ENCODE results near the gene SLC25A53.
A peak's percentile ranks its signal among the peaks of the same experiment; 100 is the strongest.
"Not testable (repeated sequence)": the region's sequence is repeated elsewhere in the genome, so short reads cannot be mapped to it uniquely, and the experiment has no call there.

SLC25A53 gene

DNA sequence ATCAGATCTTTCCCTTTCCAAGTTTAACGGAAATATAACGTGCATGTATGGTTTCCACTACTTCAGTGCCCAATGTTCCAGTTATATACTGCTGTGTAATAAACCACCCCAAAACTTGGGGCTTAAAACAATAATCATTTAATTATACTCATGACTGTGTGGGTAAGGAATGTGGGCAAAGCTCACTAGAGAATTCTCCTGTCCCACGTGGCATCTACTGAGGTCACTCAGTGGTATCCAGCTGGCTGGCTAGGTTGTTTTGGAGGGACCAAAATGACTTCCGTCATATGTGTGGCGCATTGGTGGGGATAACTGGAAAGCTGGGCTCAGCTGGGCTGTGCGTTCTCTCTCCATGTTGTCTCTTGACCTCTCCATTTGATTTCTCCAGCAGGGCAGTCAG, 26.0 kb downstream of the SLC25A53 start:
- DNase-seq = no peak

DNA sequence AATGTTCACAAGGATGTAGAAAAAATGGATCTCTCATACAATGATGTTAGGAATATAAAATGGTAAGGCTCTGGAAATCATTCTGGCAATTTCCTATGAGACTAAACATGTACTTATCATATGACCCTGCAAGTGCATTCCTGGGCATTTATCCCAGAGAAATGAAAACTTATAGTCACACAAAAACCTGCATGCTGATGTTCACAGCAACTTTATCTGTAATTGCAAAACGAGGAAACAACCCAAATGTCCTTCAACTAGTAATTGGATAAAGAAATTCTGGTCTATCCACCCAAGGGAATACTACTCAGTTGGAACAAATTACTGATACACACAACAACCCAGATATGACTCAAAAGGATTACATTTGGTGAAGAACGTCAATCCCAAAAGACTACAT, 30.0 kb downstream of the SLC25A53 start:
- DNase-seq = no peak

DNA sequence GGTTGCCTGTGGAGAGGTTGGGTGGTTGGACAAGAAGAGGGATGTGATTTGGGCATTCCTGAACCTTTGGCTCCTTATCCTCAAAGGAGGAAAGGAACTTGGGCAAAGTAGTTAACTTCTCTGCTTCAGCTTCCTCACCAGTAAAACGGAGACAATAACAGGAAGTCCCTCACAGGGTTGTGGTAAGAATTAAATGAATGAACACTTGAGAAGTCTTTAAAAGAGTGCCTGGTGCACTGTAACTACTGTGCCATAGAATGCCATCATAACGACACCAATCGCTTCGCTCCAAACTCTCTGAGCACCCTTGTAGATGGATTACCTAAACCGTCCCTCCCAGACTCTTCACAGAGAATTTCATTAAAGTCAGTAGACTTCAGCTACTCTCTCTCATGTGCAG, 34.0 kb downstream of the SLC25A53 start:
- no peak for DNase-seq

DNA sequence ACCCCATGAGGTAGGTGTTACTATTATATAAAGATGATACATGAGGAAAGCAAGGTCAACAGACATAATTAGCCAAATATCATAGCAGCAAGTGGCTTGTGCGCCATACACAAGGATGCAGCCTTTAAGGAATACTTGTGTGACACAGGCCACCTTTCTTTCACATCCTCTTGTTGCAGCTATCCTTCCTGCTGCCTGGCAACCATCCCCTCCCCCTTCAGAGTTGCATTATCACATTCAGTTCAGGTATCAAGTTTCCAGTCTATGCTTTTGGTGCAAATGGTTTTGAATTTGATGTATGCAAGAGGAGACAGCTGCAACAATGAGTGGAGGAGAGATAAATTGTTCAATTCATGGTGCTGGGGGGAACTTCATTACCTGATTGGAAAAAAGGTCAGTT, 38.0 kb downstream of the SLC25A53 start:
- DNase-seq = no peak

DNA sequence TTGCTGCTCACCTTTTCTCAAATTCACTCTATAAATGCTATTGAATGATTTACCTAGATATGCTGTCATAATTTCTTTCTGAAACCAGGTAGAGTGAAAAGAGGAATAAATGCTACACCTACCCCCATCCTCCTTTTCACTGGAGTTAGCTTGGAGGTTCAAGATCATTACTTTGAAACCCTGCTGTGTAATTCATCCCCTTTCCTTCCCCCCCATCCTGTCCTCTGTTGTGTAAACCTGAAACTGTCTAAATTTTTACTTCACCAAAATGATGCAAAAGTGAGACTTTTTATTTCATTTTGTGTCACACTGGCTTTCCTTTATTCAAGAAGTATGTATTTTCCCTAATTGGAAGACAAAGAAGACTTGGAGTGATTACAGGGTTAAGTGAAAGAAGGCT, 39.0 kb downstream of the SLC25A53 start:
- no peak for DNase-seq

DNA sequence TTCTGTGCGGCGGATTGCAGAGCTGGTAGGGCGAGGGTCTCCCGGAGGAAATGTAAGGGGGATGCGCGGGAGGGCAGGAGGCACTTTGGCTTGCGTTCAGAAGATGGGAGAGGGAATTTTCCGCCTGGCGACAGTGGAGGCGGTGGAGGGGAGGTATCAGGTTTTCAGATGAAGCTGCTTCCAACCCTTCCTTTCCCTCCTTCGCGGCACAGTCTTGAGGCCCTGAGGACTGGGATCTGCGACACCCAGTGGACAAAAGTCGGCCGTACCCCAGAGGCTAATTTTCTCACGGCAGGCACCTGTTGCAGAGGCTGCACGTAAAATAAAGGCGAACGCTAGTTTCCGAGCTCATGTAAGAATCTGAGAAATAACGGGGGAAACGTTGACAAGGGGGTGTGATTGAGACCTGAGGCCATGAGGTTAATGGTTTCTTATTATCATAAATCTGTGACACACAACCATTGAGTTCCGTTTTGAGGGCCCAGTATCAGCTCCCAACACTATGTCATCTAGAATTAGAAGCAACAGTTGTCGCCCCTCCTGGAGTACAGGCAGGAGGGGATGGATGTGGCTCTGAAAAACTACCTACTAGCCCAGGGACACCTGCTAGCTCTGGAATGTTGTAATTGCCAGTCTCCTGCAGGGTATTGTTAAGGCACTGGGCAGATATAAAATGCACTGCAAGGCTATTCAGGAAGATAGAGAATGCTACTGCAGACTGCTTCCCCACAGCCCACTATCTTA, 43.4 kb downstream of the SLC25A53 start:
- peak; percentile 56 for DNase-seq

DNA sequence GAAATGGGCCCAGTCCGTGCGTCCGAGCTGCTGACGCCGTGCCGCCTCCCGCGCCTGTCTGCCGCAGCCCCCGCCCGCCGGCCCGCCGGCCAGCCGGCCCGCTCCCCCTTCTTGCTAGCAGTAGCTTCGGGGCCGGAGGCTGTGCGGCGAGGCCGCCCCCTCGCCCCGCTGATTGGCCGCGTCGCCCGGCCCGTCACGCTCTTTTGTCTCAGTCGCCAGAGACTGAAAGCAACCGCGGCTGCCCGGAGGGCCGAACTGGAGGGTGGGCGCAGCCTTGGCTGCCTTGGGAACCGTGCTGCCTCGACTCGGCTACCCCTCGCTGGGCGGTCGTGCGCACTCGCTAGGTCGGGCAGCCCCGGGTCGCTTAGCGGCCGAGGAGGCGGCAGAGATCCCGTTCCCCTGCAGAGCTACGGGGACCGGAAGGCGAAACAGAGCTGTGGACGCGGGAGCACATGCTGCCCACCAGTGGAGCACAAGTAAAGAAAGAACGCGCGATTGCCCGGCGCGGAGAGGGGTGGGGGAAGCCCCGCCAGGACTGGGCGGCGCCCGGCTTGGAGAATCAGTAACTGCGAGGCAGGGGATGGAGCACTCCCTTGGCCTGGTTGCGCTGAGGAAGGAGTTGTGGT, 44.4 kb downstream of the SLC25A53 start, which contains the start of gene ZCCHC18:
Gene ZCCHC18, plus strand, starts transcription at position 198 of the 626 bp plus-strand sequence. CDS start 1,589 bp downstream, outside the sequence.
- DNase-seq = peak; percentile 39

DNA sequence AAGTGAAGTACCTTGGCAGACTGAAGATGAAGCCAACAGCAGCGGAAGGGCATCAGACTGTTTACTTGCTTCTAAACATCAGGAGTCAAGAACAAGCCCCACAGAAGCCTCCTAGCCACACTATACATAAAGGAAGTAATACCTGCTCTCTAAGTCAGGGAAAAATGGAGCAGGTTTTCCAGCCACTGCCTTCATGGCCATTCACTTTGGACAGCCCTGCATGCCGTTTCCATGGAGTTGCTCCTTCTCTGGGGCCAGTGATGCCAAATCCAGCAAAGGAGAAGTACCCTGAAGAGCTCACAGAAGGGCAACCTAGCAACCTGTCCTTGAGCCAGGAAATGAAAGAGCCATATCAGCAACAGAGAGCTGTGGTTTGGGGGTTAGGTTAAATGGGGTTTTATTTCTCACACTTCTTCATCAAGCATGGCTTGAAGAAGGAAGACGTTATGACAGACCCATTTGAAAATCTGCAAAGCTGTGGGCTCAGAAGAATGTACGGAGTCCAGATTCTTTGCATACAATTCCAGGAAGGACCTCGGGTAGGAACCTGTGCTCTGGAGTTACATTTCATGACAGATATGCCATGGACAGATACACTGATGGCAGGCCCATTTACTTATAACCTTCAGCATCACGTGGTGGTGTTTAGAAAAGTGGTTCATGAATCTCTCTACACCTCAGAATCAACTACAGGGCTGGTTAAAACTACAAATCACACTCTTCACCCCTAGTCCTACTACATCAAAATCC, 46.1 kb downstream of the SLC25A53 start:
- DNase-seq = not testable (repeated sequence)

DNA sequence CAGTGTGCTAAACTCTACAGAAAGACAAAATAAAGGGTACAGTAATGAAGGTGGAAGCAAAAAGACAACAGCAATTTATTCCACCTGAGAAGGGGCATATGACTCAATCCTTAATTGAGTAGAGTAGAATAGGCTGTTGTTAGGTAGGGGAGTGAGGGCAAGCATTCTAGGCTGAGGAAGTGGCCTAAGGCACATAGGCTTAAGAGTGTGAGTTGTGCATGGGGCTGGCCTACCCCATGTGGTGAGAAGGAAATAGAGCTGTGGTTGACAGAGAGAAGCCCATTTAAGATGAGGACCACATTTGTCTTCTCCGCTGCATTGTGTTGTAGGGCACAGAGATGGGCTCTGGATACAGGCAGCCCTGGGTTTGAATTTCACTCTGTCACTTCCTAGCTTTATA, 47.9 kb downstream of the SLC25A53 start:
- DNase-seq = no peak

DNA sequence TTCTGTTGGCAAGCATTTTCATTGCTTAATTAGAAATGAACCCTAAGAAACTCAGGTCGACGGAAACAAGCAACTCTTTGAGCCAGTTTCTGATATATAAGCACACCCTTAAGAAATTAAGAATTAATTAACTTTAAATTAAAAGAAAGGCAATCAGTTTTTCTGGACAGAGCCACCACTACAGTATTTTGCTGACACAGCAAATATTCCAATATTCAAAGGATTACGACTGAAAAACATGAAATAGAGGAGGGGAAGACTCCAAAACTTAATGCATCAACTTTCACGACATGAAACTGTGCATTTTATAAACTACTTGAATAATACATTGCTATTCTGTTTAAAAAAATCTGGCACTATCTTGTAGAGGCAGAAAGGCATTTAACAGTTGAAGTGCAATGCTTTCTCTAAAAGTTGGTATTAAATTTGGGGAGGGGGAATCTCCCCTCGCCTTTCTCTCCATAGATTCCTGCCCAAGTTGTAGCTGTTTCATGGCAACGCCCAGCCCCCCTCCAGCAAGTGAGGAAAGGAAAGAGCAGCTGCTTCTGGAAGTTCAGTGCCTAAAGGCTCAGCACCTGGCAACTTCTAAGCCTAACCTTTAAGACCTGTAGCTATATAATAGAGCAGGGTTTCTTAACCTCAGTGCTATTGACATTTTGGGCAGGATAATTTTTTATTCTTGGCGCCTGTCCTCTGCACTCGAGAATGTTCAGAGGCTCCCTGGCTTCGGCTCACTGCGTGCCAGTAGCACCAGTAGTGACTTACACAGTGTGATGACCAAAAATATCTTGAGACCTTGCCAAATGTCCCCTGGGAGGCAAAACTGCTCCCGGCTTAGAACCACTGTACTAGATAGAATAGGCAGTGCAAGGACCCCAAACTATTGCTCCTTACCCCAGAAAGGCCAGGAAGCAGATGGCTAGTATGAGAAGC, 51.2 kb downstream of the SLC25A53 start:
- DNase-seq = no peak

DNA sequence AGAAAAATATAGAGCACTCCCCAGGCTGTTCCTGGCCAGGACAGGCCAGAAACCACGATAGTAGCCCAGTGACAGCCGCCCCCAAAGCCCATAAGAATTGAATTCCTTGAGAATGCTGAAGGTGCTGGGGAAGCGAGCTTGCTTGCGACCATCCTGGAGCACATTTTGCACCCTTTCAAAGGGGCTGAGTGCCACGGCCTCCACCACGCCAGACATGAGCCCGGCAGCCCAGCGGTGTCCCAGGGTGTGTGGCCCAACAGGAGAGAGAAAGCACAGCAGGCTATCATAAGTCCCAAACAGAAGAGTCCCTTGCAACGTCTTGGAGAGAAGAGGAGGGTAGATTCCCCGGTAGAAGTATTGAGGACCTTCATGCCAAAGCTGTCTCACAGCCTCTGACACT, 52.1 kb downstream of the SLC25A53 start:
- DNase-seq = no peak

DNA sequence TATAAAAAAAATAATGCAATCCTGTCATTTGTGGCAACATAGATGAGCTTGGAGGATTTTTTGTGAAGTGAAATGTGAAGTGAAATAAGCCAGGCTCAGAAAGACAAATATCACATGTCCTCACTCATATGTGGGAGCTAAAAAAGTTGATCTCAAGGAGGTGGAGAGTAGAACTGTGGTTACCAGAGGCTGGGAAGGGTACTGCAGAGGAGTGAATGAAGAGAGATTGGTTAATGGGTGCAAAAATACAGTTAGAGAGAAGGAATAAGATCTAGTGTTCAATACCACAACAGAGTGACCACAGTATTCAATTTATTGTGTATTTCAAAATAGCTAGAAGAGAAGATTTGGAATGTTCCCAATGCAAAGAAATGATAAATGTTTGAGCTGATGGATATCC, 57.9 kb downstream of the SLC25A53 start:
- no peak for DNase-seq

DNA sequence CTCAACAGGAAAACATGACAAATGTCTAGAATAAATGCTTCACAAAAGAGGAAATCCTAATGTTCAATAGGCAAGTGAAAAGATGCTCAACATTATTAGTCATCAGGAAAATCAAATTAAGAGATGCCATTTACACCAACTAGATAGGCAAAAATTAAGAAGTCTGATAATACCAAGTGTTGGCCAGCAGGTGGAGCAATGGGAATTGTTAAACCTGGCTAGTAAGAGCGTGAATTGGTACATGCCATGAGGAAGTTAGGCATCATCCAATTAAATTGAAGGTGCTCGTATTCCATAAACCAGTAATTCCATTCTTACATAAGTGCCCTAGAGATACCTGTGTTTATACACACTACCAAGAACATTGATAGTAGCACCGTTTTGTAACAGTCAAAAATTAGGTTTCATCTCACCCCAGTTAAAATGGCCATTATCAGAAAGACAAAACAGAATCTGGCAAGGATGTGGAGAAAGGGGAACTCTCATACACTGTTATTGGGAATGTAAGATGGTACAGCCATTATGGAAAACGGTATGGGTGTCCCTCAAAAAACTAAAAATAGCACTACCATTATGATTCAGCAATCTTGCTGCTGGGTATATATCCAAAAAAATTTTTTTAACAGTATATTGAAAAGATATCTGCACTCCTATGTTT, 58.5 kb downstream of the SLC25A53 start:
- peak; percentile 37 for DNase-seq

DNA sequence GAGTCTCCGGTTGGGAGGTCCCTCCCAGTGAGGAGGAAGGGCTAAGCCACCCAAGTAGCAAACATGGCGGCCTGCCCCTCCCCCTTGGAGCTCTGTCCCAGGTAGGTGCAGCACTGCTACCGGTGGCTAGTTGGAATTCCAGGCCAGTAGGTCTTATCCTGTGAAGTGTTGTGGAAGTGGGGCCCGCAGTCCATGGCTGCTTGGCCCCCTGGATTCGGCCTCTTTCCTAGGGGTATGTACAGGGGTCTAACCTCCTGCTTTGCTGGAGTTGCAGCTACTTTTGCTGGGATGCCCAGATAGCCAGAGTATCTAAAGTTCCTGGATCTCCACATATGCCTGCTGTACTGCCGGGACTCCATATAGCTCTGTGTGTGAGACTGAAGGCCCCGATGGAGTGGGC, 70.9 kb downstream of the SLC25A53 start:
- no peak for DNase-seq

DNA sequence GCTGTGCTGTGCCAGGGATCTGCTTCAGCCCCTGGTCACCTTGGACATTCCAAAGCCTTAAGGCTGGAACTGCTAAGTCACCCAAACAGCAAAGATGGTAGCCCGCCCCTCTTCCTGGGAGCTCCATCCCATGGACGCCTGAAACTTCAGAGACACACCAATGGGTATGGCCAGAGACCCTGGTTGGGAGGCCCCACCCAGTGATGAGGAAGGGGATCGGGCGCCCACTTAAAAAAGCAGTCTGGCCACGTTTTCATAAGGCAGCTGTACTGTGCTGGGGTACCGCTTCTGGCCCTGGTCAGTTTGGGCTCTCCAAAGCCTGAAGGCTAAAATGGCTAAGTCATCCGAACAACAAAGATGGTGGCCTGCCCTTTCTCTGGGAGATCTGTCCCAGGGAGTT, 71.3 kb downstream of the SLC25A53 start:
- DNase-seq = no peak

DNA sequence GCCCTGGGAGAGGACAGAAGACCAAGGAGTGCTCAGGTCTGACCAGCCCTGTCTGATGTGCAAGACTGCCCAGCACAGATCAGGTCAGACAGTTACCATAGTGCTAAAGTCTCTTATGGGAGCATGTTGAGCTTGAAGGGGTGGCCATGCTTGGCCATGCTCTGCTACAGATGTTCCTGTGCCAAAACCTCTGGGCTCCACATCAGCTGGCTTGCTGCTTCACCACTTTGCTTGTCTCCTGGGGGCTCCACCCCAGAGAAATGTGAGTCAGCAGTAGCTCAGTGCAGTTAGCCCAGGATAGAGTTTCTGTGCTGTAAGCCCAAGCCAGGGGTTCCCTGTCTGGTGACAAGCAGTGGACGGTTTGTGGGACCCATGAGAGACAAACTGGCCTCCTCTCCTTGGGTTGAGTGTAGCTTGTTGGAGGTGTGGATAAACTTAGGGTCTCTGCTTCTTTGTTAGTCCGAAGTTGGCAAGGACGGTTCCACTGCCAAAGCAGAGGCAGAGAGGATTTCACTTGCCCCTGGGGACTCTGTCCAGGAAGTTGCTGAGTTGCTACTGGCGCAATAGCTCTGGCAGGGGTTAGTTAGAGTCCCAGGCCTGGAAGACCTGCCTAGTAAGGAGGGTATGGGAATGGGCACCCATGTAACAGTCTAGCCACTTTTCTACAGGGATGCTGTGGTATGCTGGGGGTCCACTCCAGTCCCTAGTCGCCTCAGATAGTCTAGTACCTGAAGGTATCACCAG, 72.1 kb downstream of the SLC25A53 start:
- DNase-seq = no peak

DNA sequence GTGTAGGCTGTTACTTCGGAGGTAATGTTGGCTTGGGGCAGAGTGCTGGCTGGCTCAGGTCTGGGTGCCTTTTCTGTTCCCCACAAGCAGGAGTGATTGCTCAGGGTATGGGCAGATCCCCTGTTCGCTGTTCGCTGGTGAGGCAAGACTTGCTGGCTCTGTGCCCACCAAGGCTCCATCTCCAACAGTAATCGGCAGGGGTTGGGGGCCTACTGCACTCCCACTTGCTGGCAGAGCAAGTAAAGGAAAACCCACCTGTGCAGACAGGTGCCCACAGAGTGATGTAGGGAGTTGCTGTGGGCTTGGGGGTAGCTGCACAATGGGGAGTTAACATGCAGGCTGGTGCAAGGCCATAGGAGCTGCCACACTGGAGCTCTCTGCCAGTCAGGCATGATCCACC, 72.7 kb downstream of the SLC25A53 start:
- DNase-seq = no peak

DNA sequence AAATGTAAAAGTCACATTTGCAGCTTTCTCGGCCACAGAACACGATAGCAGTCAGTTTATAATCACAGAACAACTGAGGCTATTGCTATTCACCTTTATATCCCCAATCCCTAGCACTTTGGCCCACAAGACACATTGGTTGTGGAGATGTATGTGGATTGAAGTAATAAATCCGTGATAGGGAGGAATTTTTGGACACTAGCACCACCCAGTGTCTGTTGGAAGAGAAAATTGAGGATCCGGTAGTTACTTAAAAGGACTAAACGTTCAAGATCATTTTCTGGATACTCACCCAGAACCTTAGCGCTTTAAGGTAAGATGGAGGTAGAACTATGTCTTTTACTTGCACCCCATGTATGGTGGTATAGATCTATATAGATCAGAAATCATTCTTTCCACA, 79.0 kb downstream of the SLC25A53 start:
- DNase-seq = not testable (repeated sequence)

DNA sequence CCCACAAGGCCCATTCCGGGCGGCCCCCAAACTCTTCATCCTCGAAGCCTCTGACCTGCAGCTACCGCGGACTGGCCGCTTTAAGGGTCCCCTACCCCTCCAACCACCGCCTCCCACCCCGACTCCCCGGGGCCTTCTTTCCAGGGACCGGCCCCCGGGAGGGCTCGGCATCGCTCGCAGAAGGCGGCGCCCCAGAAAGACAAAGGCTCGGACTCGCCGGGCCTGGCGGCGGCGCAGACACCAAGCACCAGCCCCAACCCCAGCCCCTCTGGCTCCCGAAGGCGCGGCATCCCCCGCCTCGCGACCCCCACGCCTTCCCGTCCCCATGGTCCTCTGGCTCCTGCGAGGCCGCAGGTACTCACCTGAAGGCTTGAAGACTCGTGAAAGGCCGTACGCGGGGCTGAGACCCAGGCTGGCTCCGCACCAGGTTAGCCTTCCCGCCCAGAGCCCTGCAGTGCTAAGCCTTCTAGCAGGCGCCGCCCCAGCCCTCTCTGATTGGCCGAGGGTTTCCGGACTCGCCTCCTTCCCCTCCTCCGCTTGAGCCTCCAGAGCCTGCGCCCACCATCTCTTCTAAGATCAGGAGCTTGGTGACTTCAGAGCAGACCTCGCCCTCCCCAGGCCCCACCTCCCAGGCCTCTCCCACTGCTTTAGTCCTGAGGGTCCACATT, 80.9 kb downstream of the SLC25A53 start, which contains the start of gene TMSB15C:
Gene TMSB15C, minus strand, starts transcription at position 459 of the 668 bp plus-strand sequence.
- not testable (repeated sequence) for DNase-seq

DNA sequence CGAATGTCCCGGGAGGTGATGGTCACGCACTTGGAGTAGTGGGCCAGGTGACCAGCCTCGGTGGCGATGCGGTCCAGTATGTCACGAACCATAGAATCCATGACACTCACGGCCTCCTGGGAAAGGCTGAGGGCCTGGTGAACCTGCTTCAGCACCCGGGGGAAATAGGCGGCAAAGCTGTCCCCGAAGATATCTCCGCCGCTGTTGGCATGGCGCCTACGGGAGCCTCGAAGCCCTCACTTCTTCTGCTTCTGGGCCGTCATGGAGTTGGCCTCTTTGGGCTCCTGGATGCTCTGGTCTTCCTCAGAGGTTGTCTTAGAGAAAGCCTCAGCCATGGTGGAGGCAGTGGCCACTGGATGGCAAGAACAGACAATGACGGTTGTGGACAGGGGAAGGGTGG, 94.2 kb downstream of the SLC25A53 start:
- DNase-seq = not testable (repeated sequence)

DNA sequence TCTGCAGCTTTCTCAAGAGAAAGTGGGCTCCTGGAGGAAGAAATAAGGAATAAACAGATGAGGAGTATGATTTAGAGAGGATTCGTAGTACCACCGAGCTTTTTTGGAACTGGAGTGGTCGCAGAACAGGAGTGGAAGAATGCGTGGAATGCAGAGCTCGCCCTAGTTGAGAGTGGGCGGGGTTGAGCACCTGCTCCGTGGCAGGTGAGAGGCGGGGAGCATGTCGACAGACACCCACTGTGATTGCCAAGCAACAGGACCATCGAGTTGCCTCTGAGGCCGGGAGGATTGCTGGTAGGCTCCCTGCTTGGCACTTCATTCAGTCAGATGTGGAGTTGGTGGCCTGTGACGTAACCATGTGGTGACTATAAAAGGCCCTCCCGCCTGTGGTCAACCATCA, 101.9 kb downstream of the SLC25A53 start:
- DNase-seq = not testable (repeated sequence)
